ENCODE results near the gene GNB1. TPM values are rescaled to one million over a fixed set of nuclear protein-coding genes. Genes with fewer than 3 reads are reported as not detected.
A peak's percentile ranks its signal among the peaks of the same experiment; 100 is the strongest.

GNB1 gene
- total and polyA plus RNA-seq, 2 of the 4 experiments (the other 2 are of a cell fraction), result 73.5 to 371 TPM

GRCh38 chr1:1917995-1918900 lies 27.4 kb upstream of the GNB1 start:
- peaks cover 4% of the 10 kb centered on the region; the same call in 1 of the 2 replicates for H3K9me1 ChIP-seq (ENCODE audit: insufficient read depth, low read length)
- H3K56ac ChIP-seq (ENCODE audit: extremely low read depth, insufficient read depth, low read length), result no peak overlapping the region
- no peak overlapping the region for H3K9ac ChIP-seq (ENCODE audit: low read depth, low read length)
- no peak overlapping the region for H2BK20ac ChIP-seq (ENCODE audit: low read depth, low read length)
- no peaks in the 10 kb centered on the region for H4K20me1 ChIP-seq (ENCODE audit: insufficient read depth, low read length)
- H3K36me3 ChIP-seq (ENCODE audit: control insufficient read depth, insufficient read depth, low read length), result no peaks in the 10 kb centered on the region
- no peak overlapping the region for H2BK15ac ChIP-seq (ENCODE audit: low read depth, low read length)
- no peak overlapping the region for H4K8ac ChIP-seq (ENCODE audit: low read depth in 2 of 2, low read length in 2 of 2)
- H2AFZ ChIP-seq (replicated peaks; ENCODE audit: low read length, poor library complexity), result peak overlapping the region; percentile 92
- no peak overlapping the region for H4K5ac ChIP-seq (ENCODE audit: low read depth, low read length)
- no peak overlapping the region; the same call in 1 of the 2 replicates for H3K4me2 ChIP-seq (ENCODE audit: low read depth, low read length)
- H2AK5ac ChIP-seq (ENCODE audit: low read depth, low read length), result no peak overlapping the region
- H3K27me3 ChIP-seq (ENCODE audit: control insufficient read depth, insufficient read depth, low read length), result peaks cover 3% of the 10 kb centered on the region; the same call in 1 of the 2 replicates
- ATAC-seq (ENCODE audit: low read depth) (no peak), DNase-seq (no peak)
- no peaks in the 10 kb centered on the region for H3K79me1 ChIP-seq (ENCODE audit: low read depth in 1 of 2, low read length in 2 of 2)
- intact Hi-C loops (cut with micrococcal nuclease), result no loop called here
- WGBS, 2 experiments (ENCODE audit: extremely low coverage in 2 of 2, insufficient read length in 1 of 2), result 55% methylated on average over 31 of the region's 46 CpGs; no CpG with 5 or more reads in 1 of the 2 experiments
- no peak overlapping the region for H3K23ac ChIP-seq (ENCODE audit: low read depth, low read length)
- no peak overlapping the region for H2BK120ac ChIP-seq (ENCODE audit: low read depth, low read length)
- H3K27ac ChIP-seq (ENCODE audit: insufficient read depth, low read length), result no peak overlapping the region
- H3K4ac ChIP-seq (ENCODE audit: low read depth, low read length), result no peak overlapping the region
- no TSS peak for BruUV-seq (replicated peaks)
- no peak overlapping the region for H2AK9ac ChIP-seq (replicated peaks; ENCODE audit: low read depth, low read length, poor library complexity)
- no peak overlapping the region for H3K14ac ChIP-seq (replicated peaks; ENCODE audit: low read depth, low read length)
- H3K18ac ChIP-seq (ENCODE audit: low read depth, low read length), result no peak overlapping the region
- in situ Hi-C loops (cut with MboI; ENCODE audit: low sequenced_read_pairs), result no loop called here
- dilution Hi-C loops (cut with HindIII; ENCODE audit: low sequenced_read_pairs, unreplicated experiment), result no loop called here
- peak overlapping the region; percentile 40; the same call in 1 of the 2 replicates for H3K4me3 ChIP-seq (ENCODE audit: insufficient read depth, low read depth, low read length)
- peaks cover 2% of the 10 kb centered on the region; the same call in 1 of the 2 replicates for H3K4me1 ChIP-seq (ENCODE audit: control insufficient read depth, insufficient read depth, low read length)
- no peaks in the 10 kb centered on the region for H3K9me3 ChIP-seq (ENCODE audit: control insufficient read depth, insufficient read depth, low read length)
- H4K91ac ChIP-seq (ENCODE audit: insufficient read depth, low read depth, low read length), result no peak overlapping the region
- no peak overlapping the region for H2BK5ac ChIP-seq (ENCODE audit: low read depth, low read length, poor library complexity, severe bottlenecking)
- TF ChIP-seq FOS (IDR thresholded peaks at IDR 0.05; ENCODE audit: low read depth, low read length), result no peak
- no peak for TF ChIP-seq POLR2A (IDR thresholded peaks at IDR 0.05; ENCODE audit: low read depth, low read length)
- TF ChIP-seq NFE2L2 (IDR thresholded peaks at IDR 0.05; ENCODE audit: low read depth, low read length), result no peak
- no peak for TF ChIP-seq RFX5 (IDR thresholded peaks at IDR 0.05; ENCODE audit: low read depth, low read length)
- no peak for TF ChIP-seq MAFK (IDR thresholded peaks at IDR 0.05; ENCODE audit: low read depth, low read length)
- no peak for TF ChIP-seq RCOR1 (IDR thresholded peaks at IDR 0.05; ENCODE audit: insufficient replicate concordance, low read length)
- no peak for TF ChIP-seq RAD21 (IDR thresholded peaks at IDR 0.05; ENCODE audit: low read length)
- no peak for TF ChIP-seq CEBPB (IDR thresholded peaks at IDR 0.05; ENCODE audit: low read depth, low read length)
- ChIA-PET CTCF (no interaction called here), POLR2A (ENCODE audit: unreplicated experiment) (no interaction called here)

Measured in IMR-90 (cell line).